ENCODE measurements around the gene PHF2. TPM values are rescaled to one million over a fixed set of nuclear protein-coding genes. Genes with fewer than 3 reads are reported as not detected.

The PHF2 gene
- total RNA-seq, 1 experiment from 2014 or later: 26.3 TPM

- no TSS peak for BruUV-seq (replicated peaks)
- POLR2A ChIA-PET (ENCODE audit: unreplicated experiment): no interaction called here
Measured at GRCh38 chr9:93577078-93577974, 942 bp downstream of the PHF2 start.

GRCh38 chr9:93577975-93578682 lies 1.7 kb downstream of the PHF2 start:
- intact Hi-C loops (cut with micrococcal nuclease; ENCODE audit: unreplicated experiment): loop anchor here (5.0 kb wide), 3 partner anchors 104 to 1426 kb away; partner anchors contain the start of gene NINJ1
- Histone ChIP-seq H2AFZ (peak overlapping the region; percentile 79; the same call in 1 of the 2 replicates), H3K27ac (peak overlapping the region; percentile 6), H4K20me1 (ENCODE audit: insufficient read depth) (peaks cover 5% of the 10 kb centered on the region; the same call in 1 of the 2 replicates), H3K36me3 (ENCODE audit: low read depth) (no peaks in the 10 kb centered on the region), H3K79me2 (ENCODE audit: low read depth) (peaks cover 58% of the 10 kb centered on the region), H3K4me1 (replicated peaks; ENCODE audit: insufficient read depth) (peaks cover 14% of the 10 kb centered on the region), H3K27me3 (ENCODE audit: insufficient read depth, low read depth) (no peaks in the 10 kb centered on the region), H3K4me2 (peak overlapping the region; percentile 79), H3K9me3 (ENCODE audit: insufficient read depth, low read depth) (no peaks in the 10 kb centered on the region), H3K4me3 (peak overlapping the region; percentile 61), H3F3A (ENCODE audit: insufficient read depth, low read depth) (no peaks in the 10 kb centered on the region; the same call in 1 of the 2 replicates), H3K9me2 (ENCODE audit: insufficient read depth) (no peaks in the 10 kb centered on the region)
- TF ChIP-seq CTCF (conservative IDR thresholded peaks at IDR 0.05): no peak
- TF ChIP-seq EZH2 (IDR thresholded peaks at IDR 0.05; ENCODE audit: low read depth): no peak
- DNase-seq: no peak
- ChIA-PET POLR2A (ENCODE audit: unreplicated experiment) (no interaction called here), CTCF (no interaction called here)
- TSS peak; percentile 29 for BruUV-seq (replicated peaks)

More at GRCh38 chr9:93577078-93577974, 942 bp downstream of the PHF2 start:
- DNase-seq: peak; percentile 76 to 79
- intact Hi-C loops (cut with micrococcal nuclease; ENCODE audit: unreplicated experiment): loop anchor here (5.0 kb wide), 3 partner anchors 105 to 1425 kb away; partner anchors contain the start of gene NINJ1
- Histone ChIP-seq H3K9me2 (ENCODE audit: insufficient read depth) (no peaks in the 10 kb centered on the region), H3K4me2 (peak overlapping the region; percentile 79), H3K9me3 (ENCODE audit: insufficient read depth, low read depth) (no peaks in the 10 kb centered on the region), H3K79me2 (ENCODE audit: low read depth) (peaks cover 55% of the 10 kb centered on the region), H3K36me3 (ENCODE audit: low read depth) (no peaks in the 10 kb centered on the region), H3K27ac (peak overlapping the region; percentile 6), H4K20me1 (ENCODE audit: insufficient read depth) (peaks cover 5% of the 10 kb centered on the region; the same call in 1 of the 2 replicates), H3F3A (ENCODE audit: insufficient read depth, low read depth) (no peaks in the 10 kb centered on the region; the same call in 1 of the 2 replicates), H3K4me3 (peak overlapping the region; percentile 61), H3K27me3 (ENCODE audit: insufficient read depth, low read depth) (no peaks in the 10 kb centered on the region), H3K4me1 (replicated peaks; ENCODE audit: insufficient read depth) (peaks cover 14% of the 10 kb centered on the region), H2AFZ (peak overlapping the region; percentile 79)
- CTCF ChIA-PET: no interaction called here
- TF ChIP-seq EZH2 (IDR thresholded peaks at IDR 0.05; ENCODE audit: low read depth) (no peak), CTCF (conservative IDR thresholded peaks at IDR 0.05) (no peak)

- Histone ChIP-seq H3K79me2 (ENCODE audit: low read depth) (peaks cover 58% of the 10 kb centered on the region), H3K36me3 (ENCODE audit: low read depth) (no peaks in the 10 kb centered on the region), H3K9me2 (ENCODE audit: insufficient read depth) (no peaks in the 10 kb centered on the region), H3K9me3 (ENCODE audit: insufficient read depth, low read depth) (no peaks in the 10 kb centered on the region), H2AFZ (no peak overlapping the region), H3F3A (ENCODE audit: insufficient read depth, low read depth) (no peaks in the 10 kb centered on the region; the same call in 1 of the 2 replicates), H3K27me3 (ENCODE audit: insufficient read depth, low read depth) (no peaks in the 10 kb centered on the region), H3K4me2 (0 out of 2 replicates have a peak overlapping the region, but pooled peaks have one; percentile 79), H3K27ac (no peak overlapping the region), H3K4me3 (no peak overlapping the region), H3K4me1 (replicated peaks; ENCODE audit: insufficient read depth) (peaks cover 14% of the 10 kb centered on the region), H4K20me1 (ENCODE audit: insufficient read depth) (peaks cover 5% of the 10 kb centered on the region; the same call in 1 of the 2 replicates)
- intact Hi-C loops (cut with micrococcal nuclease; ENCODE audit: unreplicated experiment): loop anchor here (5.0 kb wide), 3 partner anchors 103 to 1427 kb away; partner anchors contain the start of gene NINJ1
- ChIA-PET POLR2A (ENCODE audit: unreplicated experiment) (no interaction called here), CTCF (no interaction called here)
- DNase-seq: no peak
- TF ChIP-seq CTCF (conservative IDR thresholded peaks at IDR 0.05): no peak
- TF ChIP-seq EZH2 (IDR thresholded peaks at IDR 0.05; ENCODE audit: low read depth): no peak
- BruUV-seq (replicated peaks): no TSS peak
Measured at GRCh38 chr9:93578844-93579243, 2.5 kb downstream of the PHF2 start.
